GM23338 (cell line): ENCODE results near the gene PRSS57. TPM values are rescaled to one million over a fixed set of nuclear protein-coding genes. Genes with fewer than 3 reads are reported as not detected.

ENCODE experiments used
- ATAC-seq: fragments of 200-7000 bp; cut with Tn5 transposase; 3 replicates; pipeline ENCODE4 v1.9.1; 2020
- DNase-seq: peaks from one replicate; pipeline ENCODE4 v3.0.0-alpha.2; 2015; ENCODE audit warnings: low spot score
- H2AFZ ChIP-seq: fragments of 200-600 bp; sonication (generic); 2 replicates; pipeline ENCODE4 v1.8.0; 2016; ENCODE audit warnings: antibody characterized with exemption, mild to moderate bottlenecking, moderate library complexity
- H3F3A ChIP-seq: fragments of 200-600 bp; sonication (generic); replicated peaks from 2 replicates; pipeline ENCODE4 v1.8.0; 2017; ENCODE audit warnings: antibody characterized with exemption, mixed run types, low read depth
- H3K27ac ChIP-seq: fragments of 200-600 bp; sonication (generic); 2 replicates; pipeline ENCODE4 v1.6.1; 2016; ENCODE audit warnings: low read depth
- H3K27me3 ChIP-seq: fragments of 200-600 bp; sonication (generic); 2 replicates; pipeline ENCODE4 v1.8.0; 2016; ENCODE audit warnings: mild to moderate bottlenecking, mixed run types, moderate library complexity; ENCODE audit not compliant: insufficient read depth
- H3K36me3 ChIP-seq: fragments of 200-600 bp; sonication (generic); 2 replicates; pipeline ENCODE4 v1.8.0; 2016; ENCODE audit warnings: mild to moderate bottlenecking; ENCODE audit not compliant: insufficient read depth
- H3K4me1 ChIP-seq: fragments of 200-600 bp; sonication (generic); 2 replicates; pipeline ENCODE4 v1.8.0; 2016; ENCODE audit warnings: mild to moderate bottlenecking, moderate library complexity; ENCODE audit not compliant: insufficient read depth
- H3K4me2 ChIP-seq: fragments of 200-600 bp; sonication (generic); 2 replicates; pipeline ENCODE4 v1.7.1; 2017; ENCODE audit warnings: mixed run types
- H3K4me3 ChIP-seq: fragments of 200-600 bp; sonication (generic); 2 replicates; pipeline ENCODE4 v1.6.1; 2016; ENCODE audit warnings: mixed run types
- H3K79me2 ChIP-seq: fragments of 200-600 bp; sonication (generic); replicated peaks from 2 replicates; pipeline ENCODE4 v1.8.0; 2017; ENCODE audit warnings: mild to moderate bottlenecking; ENCODE audit not compliant: insufficient read depth
- H3K9me2 ChIP-seq: fragments of 200-600 bp; sonication (generic); 2 replicates; pipeline ENCODE4 v1.8.0; 2017; ENCODE audit not compliant: insufficient read depth
- H4K20me1 ChIP-seq: fragments of 200-600 bp; sonication (generic); replicated peaks from 2 replicates; pipeline ENCODE4 v1.8.0; 2017; ENCODE audit warnings: mild to moderate bottlenecking; ENCODE audit not compliant: insufficient read depth
- H3K27ac Mint-ChIP-seq: 2 replicates; pipeline ENCODE4 v1.8.0; 2020; ENCODE audit warnings: inconsistent platforms, mild to moderate bottlenecking, moderate library complexity, mixed read lengths
- H3K27me3 Mint-ChIP-seq: 3 replicates; pipeline ENCODE4 v1.8.0; 2022; ENCODE audit warnings: low read depth, mild to moderate bottlenecking, moderate library complexity, mixed read lengths, inconsistent platforms; ENCODE audit not compliant: insufficient read depth, poor library complexity
- H3K36me3 Mint-ChIP-seq: 3 replicates; pipeline ENCODE4 v1.8.0; 2021; ENCODE audit warnings: low read depth, mild to moderate bottlenecking, inconsistent platforms, moderate library complexity, mixed read lengths
- H3K4me1 Mint-ChIP-seq: 3 replicates; pipeline ENCODE4 v1.8.0; 2020; ENCODE audit warnings: mild to moderate bottlenecking, inconsistent platforms, mixed read lengths
- H3K4me3 Mint-ChIP-seq: 3 replicates; pipeline ENCODE4 v1.8.0; 2021; ENCODE audit warnings: moderate library complexity, mild to moderate bottlenecking, inconsistent platforms, mixed read lengths
- H3K9me3 Mint-ChIP-seq: 3 replicates; pipeline ENCODE4 v1.8.0; 2020; ENCODE audit warnings: moderate library complexity, mild to moderate bottlenecking, inconsistent platforms, mixed read lengths
- CREB1 ChIP-seq: fragments of 250-450 bp; sonication (Bioruptor Pico); IDR thresholded peaks from 2 replicates; pipeline ENCODE4 v1.5.0; 2020; ENCODE audit warnings: low read depth, mild to moderate bottlenecking, moderate library complexity
- CTCF ChIP-seq, 2 experiments: fragments of 200-600 bp in 1 of 2; sonication (generic) in 1 of 2; conservative IDR thresholded peaks; 2 replicates each; pipeline versions ENCODE4 v1.5.1 to v1.6.1; 2016 to 2017; ENCODE audit warnings: antibody characterized with exemption in 2 of 2, low read depth in 2 of 2, mild to moderate bottlenecking in 2 of 2, moderate library complexity in 1 of 2
- EZH2 ChIP-seq: fragments of 200-600 bp; sonication (generic); IDR thresholded peaks from one replicate; pipeline ENCODE4 v1.8.0; 2017; ENCODE audit warnings: antibody characterized with exemption, mild to moderate bottlenecking, low read depth; ENCODE audit not compliant: unreplicated experiment
- EZH2phosphoT487 ChIP-seq: fragments of 200-600 bp; sonication (generic); IDR thresholded peaks from one replicate; pipeline ENCODE4 v1.8.1; 2018; ENCODE audit warnings: antibody characterized with exemption; ENCODE audit not compliant: unreplicated experiment
- JUNB ChIP-seq: IDR thresholded peaks from one replicate; pipeline ENCODE4 v1.6.1; 2016; ENCODE audit warnings: antibody characterized with exemption; ENCODE audit not compliant: unreplicated experiment
- NANOG ChIP-seq: IDR thresholded peaks from 2 replicates; pipeline ENCODE4 v1.6.1; 2016; ENCODE audit warnings: antibody characterized with exemption, borderline replicate concordance
- POLR2AphosphoS5 ChIP-seq: IDR thresholded peaks from 2 replicates; pipeline ENCODE4 v1.6.1; 2016; ENCODE audit warnings: antibody characterized with exemption, low read depth
- STAT1 ChIP-seq: IDR thresholded peaks from one replicate; pipeline ENCODE4 v1.6.1; 2016; ENCODE audit warnings: antibody characterized with exemption; ENCODE audit not compliant: unreplicated experiment
- ZNF114 ChIP-seq: fragments of 250-450 bp; sonication (Bioruptor Pico); IDR thresholded peaks from 2 replicates; pipeline ENCODE4 v1.5.0; 2020; ENCODE audit warnings: mild to moderate bottlenecking, moderate library complexity
- ZNF331 ChIP-seq: fragments of 250-450 bp; sonication (Bioruptor Pico); IDR thresholded peaks from 2 replicates; pipeline ENCODE4 v1.5.0; 2020; ENCODE audit warnings: low read depth, mild to moderate bottlenecking, moderate library complexity
- ZNF462 ChIP-seq: fragments of 250-450 bp; sonication (Bioruptor Pico); IDR thresholded peaks from 2 replicates; pipeline ENCODE4 v1.5.0; 2020; ENCODE audit warnings: mild to moderate bottlenecking, moderate library complexity
- polyA plus RNA-seq: library from polyadenylated mRNA; unstranded; fragments of >200 nt; fragmentation: Nextera tagmentation; extraction: Ambion mirVana; gene quantifications from 2 replicates; pipeline ENCODE4 v1.2.1, GENCODE V29; 2016
- total RNA-seq: library from RNA; depleted of rRNA; stranded (reverse); fragments of >200 nt; shearing (Covaris generic); gene quantifications from 2 replicates; pipeline ENCODE4 v1.2.3, GENCODE V29; 2014
- TF ChIP-seq, protein P1 (sequence below): IDR thresholded peaks from one replicate; pipeline ENCODE4 v1.6.1; 2018; ENCODE audit warnings: antibody characterized with exemption; ENCODE audit not compliant: unreplicated experiment
- TF ChIP-seq, protein P2 (sequence below): IDR thresholded peaks from 2 replicates; pipeline ENCODE4 v1.6.1; 2016; ENCODE audit warnings: antibody characterized with exemption

Gene PRSS57
- total and polyA plus RNA-seq, 2 experiments from 2014 or later = 0.34 TPM; not detected in 1

DNA sequence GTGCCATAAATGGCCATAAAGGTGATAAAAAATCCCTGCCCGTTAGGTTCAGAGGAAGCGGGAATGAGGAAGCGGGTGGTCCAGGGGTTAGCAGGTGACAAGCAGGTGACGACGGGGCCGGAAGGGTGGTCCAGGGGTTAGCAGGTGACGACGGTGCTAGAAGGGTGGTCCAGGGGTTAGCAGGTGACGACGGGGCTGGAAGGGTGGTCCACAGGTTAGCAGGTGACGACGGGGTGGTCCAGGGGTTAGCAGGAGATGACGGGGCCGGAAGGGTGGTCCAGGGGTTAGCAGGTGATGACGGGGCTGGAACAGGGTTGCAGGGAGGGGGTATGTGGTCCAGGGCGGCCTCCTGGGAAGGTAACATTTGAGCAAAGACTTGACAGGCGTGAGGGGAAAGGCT lies 6.3 kb downstream of the PRSS57 start:
- Histone ChIP-seq H3F3A (no peaks in the 10 kb centered on the region), H3K36me3 (no peaks in the 10 kb centered on the region), H3K27me3 (no peaks in the 10 kb centered on the region), H2AFZ (no peak overlapping the region), H3K79me2 (no peaks in the 10 kb centered on the region), H3K4me1 (no peaks in the 10 kb centered on the region), H3K27ac (no peak overlapping the region), H3K9me2 (no peaks in the 10 kb centered on the region), H3K4me3 (no peak overlapping the region), H4K20me1 (no peaks in the 10 kb centered on the region), H3K4me2 (no peak overlapping the region)
- no peak overlapping the region for H3K27ac Mint-ChIP-seq
- no peak for ATAC-seq
- no peaks in the 10 kb centered on the region for H3K36me3 Mint-ChIP-seq
- H3K4me1 Mint-ChIP-seq = no peaks in the 10 kb centered on the region
- H3K4me3 Mint-ChIP-seq = no peak overlapping the region
- no peaks in the 10 kb centered on the region for H3K9me3 Mint-ChIP-seq
- H3K27me3 Mint-ChIP-seq = peaks cover 12% of the 10 kb centered on the region
- TF ChIP-seq POLR2AphosphoS5 = no peak
- TF ChIP-seq STAT1 = no peak
- no peak for TF ChIP-seq ZNF462 (CRISPR knock-in tag)
- no peak for TF ChIP-seq JUNB
- TF ChIP-seq ZNF114 (CRISPR knock-in tag) = no peak
- TF ChIP-seq ZNF331 (CRISPR knock-in tag) = no peak
- TF ChIP-seq EZH2phosphoT487 = no peak
- TF ChIP-seq, protein P1, sequence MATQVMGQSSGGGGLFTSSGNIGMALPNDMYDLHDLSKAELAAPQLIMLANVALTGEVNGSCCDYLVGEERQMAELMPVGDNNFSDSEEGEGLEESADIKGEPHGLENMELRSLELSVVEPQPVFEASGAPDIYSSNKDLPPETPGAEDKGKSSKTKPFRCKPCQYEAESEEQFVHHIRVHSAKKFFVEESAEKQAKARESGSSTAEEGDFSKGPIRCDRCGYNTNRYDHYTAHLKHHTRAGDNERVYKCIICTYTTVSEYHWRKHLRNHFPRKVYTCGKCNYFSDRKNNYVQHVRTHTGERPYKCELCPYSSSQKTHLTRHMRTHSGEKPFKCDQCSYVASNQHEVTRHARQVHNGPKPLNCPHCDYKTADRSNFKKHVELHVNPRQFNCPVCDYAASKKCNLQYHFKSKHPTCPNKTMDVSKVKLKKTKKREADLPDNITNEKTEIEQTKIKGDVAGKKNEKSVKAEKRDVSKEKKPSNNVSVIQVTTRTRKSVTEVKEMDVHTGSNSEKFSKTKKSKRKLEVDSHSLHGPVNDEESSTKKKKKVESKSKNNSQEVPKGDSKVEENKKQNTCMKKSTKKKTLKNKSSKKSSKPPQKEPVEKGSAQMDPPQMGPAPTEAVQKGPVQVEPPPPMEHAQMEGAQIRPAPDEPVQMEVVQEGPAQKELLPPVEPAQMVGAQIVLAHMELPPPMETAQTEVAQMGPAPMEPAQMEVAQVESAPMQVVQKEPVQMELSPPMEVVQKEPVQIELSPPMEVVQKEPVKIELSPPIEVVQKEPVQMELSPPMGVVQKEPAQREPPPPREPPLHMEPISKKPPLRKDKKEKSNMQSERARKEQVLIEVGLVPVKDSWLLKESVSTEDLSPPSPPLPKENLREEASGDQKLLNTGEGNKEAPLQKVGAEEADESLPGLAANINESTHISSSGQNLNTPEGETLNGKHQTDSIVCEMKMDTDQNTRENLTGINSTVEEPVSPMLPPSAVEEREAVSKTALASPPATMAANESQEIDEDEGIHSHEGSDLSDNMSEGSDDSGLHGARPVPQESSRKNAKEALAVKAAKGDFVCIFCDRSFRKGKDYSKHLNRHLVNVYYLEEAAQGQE = no peak
- TF ChIP-seq CTCF (conservative IDR thresholded peaks at IDR 0.05; ENCODE audit: low read depth in 2 of 2) = no peak
- TF ChIP-seq, protein P2, sequence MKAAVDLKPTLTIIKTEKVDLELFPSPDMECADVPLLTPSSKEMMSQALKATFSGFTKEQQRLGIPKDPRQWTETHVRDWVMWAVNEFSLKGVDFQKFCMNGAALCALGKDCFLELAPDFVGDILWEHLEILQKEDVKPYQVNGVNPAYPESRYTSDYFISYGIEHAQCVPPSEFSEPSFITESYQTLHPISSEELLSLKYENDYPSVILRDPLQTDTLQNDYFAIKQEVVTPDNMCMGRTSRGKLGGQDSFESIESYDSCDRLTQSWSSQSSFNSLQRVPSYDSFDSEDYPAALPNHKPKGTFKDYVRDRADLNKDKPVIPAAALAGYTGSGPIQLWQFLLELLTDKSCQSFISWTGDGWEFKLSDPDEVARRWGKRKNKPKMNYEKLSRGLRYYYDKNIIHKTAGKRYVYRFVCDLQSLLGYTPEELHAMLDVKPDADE = no peak
- TF ChIP-seq CREB1 (CRISPR knock-in tag) = no peak
- TF ChIP-seq EZH2 = no peak
- no peak for TF ChIP-seq NANOG
- no peak for DNase-seq
